ENCODE results near the gene FBXW4.

DNA sequence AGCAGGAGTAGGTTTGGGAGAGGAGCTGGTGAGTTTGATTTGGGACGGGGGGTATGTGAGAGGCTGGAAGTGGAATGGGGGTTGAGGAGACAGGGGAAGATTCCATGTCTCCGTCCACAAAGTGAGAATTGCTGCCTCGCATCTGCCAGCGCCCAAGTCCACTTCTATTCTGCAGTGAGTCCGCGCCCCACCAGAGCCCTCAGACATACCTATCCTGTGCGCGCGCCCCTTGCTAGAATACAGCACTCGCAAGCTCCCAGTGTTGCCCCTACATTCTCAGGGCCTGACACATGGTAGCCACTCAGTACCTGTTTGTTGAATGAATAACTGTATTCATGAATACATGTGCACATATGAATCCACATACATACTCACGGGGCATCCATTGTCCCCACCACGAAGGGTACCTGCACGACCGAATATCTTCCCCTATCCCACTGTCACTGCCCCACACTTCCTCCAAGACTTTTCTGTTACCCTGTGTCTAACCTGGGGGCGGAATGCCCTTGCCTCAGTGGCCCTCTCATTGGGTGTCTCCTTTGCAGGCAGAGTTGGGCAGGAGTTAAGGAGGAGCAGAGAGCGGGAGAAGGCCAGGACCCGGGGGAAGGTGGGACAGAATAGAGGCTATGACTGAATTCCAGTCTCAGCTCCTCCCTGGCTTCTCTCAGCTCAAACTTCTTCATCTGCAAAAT, 126.8 kb downstream of the FBXW4 start:
- no peak for TF ChIP-seq OVOL3 (tag by site-specific recombination; IDR thresholded peaks at IDR 0.05)
- TF ChIP-seq, protein P1, sequence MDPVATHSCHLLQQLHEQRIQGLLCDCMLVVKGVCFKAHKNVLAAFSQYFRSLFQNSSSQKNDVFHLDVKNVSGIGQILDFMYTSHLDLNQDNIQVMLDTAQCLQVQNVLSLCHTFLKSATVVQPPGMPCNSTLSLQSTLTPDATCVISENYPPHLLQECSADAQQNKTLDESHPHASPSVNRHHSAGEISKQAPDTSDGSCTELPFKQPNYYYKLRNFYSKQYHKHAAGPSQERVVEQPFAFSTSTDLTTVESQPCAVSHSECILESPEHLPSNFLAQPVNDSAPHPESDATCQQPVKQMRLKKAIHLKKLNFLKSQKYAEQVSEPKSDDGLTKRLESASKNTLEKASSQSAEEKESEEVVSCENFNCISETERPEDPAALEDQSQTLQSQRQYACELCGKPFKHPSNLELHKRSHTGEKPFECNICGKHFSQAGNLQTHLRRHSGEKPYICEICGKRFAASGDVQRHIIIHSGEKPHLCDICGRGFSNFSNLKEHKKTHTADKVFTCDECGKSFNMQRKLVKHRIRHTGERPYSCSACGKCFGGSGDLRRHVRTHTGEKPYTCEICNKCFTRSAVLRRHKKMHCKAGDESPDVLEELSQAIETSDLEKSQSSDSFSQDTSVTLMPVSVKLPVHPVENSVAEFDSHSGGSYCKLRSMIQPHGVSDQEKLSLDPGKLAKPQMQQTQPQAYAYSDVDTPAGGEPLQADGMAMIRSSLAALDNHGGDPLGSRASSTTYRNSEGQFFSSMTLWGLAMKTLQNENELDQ (tag by site-specific recombination; IDR thresholded peaks at IDR 0.05; ENCODE audit: low read depth): no peak
